ENCODE data around the gene RBFOX2.

GRCh38 chr22:35930933-35931332 lies 97.7 kb downstream of the RBFOX2 start:
- TF ChIP-seq POLR2A (IDR thresholded peaks at IDR 0.05): no peak
- TF ChIP-seq CTCF (IDR thresholded peaks at IDR 0.05): peak; percentile 17 to 62 (median 47)
